SK-N-SH (cell line): Measurements from ENCODE around the gene MALAT1.

Source experiments
- EZH2phosphoT487 ChIP-seq: fragments of 200-600 bp; sonication (generic); IDR thresholded peaks from 2 replicates; pipeline ENCODE4 v1.6.1; 2017; ENCODE audit warnings: low read depth, mixed run types, mild to moderate bottlenecking, antibody characterized with exemption, moderate library complexity, borderline replicate concordance
- SIN3A ChIP-seq: IDR thresholded peaks from 2 replicates; pipeline ENCODE4 v1.6.1; 2012; ENCODE audit warnings: low read depth, mild to moderate bottlenecking, low read length, moderate library complexity, borderline replicate concordance
- TF ChIP-seq, protein P1 (sequence below): IDR thresholded peaks from 2 replicates; pipeline ENCODE4 v1.4.0; 2012; ENCODE audit warnings: low read depth, borderline replicate concordance
- TF ChIP-seq, protein P2 (sequence below): IDR thresholded peaks from 2 replicates; pipeline ENCODE4 v1.4.0; 2012; ENCODE audit warnings: low read depth, borderline replicate concordance

DNA sequence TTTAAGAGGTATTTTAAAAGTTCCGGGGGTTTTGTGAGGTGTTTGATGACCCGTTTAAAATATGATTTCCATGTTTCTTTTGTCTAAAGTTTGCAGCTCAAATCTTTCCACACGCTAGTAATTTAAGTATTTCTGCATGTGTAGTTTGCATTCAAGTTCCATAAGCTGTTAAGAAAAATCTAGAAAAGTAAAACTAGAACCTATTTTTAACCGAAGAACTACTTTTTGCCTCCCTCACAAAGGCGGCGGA lies 193 bp upstream of the MALAT1 start:
- TF ChIP-seq EZH2phosphoT487 (no peak), SIN3A (no peak)
- TF ChIP-seq, protein P1, sequence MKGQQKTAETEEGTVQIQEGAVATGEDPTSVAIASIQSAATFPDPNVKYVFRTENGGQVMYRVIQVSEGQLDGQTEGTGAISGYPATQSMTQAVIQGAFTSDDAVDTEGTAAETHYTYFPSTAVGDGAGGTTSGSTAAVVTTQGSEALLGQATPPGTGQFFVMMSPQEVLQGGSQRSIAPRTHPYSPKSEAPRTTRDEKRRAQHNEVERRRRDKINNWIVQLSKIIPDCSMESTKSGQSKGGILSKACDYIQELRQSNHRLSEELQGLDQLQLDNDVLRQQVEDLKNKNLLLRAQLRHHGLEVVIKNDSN: no peak
- TF ChIP-seq, protein P2, sequence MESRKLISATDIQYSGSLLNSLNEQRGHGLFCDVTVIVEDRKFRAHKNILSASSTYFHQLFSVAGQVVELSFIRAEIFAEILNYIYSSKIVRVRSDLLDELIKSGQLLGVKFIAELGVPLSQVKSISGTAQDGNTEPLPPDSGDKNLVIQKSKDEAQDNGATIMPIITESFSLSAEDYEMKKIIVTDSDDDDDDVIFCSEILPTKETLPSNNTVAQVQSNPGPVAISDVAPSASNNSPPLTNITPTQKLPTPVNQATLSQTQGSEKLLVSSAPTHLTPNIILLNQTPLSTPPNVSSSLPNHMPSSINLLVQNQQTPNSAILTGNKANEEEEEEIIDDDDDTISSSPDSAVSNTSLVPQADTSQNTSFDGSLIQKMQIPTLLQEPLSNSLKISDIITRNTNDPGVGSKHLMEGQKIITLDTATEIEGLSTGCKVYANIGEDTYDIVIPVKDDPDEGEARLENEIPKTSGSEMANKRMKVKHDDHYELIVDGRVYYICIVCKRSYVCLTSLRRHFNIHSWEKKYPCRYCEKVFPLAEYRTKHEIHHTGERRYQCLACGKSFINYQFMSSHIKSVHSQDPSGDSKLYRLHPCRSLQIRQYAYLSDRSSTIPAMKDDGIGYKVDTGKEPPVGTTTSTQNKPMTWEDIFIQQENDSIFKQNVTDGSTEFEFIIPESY: no peak
